ENCODE results near the gene WDR20. TPM values are rescaled to one million over a fixed set of nuclear protein-coding genes. Genes with fewer than 3 reads are reported as not detected.

The WDR20 gene
- total RNA-seq, 1 experiment from 2014 or later = 23.7 TPM

- peaks cover 30% of the 10 kb centered on the region for H3K36me3 ChIP-seq (ENCODE audit: low read depth, low read length)
- BruUV-seq (replicated peaks) = no TSS peak
- ATAC-seq (no peak), DNase-seq (no peak)
- no peaks in the 10 kb centered on the region for H3F3A ChIP-seq (ENCODE audit: low read length, unreplicated experiment)
- H3K27ac ChIP-seq (ENCODE audit: low read length) = no peak overlapping the region
- no peaks in the 10 kb centered on the region for H3K4me1 ChIP-seq (ENCODE audit: insufficient read depth, low read length)
- TF ChIP-seq EZH2 (IDR thresholded peaks at IDR 0.05; ENCODE audit: low read length, unreplicated experiment) (no peak), EZH2phosphoT487 (IDR thresholded peaks at IDR 0.05; ENCODE audit: borderline replicate concordance, low read length) (no peak), CTCF (conservative IDR thresholded peaks at IDR 0.05; ENCODE audit: low read depth, low read length) (no peak)
- no peaks in the 10 kb centered on the region for H3K9me3 ChIP-seq (ENCODE audit: low read length)
- H2AFZ ChIP-seq (ENCODE audit: low read length) = no peak overlapping the region
- ChIA-PET POLR2A (ENCODE audit: unreplicated experiment) (interaction anchor here (0.5 kb wide), 1 partner anchor 115 kb away, joined by 4 read pairs; no protein-coding TSS in a partner anchor), CTCF (no interaction called here)
- no peaks in the 10 kb centered on the region for H4K20me1 ChIP-seq (ENCODE audit: low read length)
- H3K4me3 ChIP-seq (ENCODE audit: low read length) = no peak overlapping the region
- no peak overlapping the region for H3K9ac ChIP-seq (ENCODE audit: low read length)
- H3K4me2 ChIP-seq (ENCODE audit: low read length) = no peak overlapping the region
- intact Hi-C loops (cut with micrococcal nuclease) = no loop called here
- no peaks in the 10 kb centered on the region for H3K27me3 ChIP-seq (ENCODE audit: low read length)
- H3K9me2 ChIP-seq (replicated peaks; ENCODE audit: low read length) = no peaks in the 10 kb centered on the region
- H3K79me2 ChIP-seq (ENCODE audit: low read length) = no peaks in the 10 kb centered on the region
Observed at GRCh38 chr14:102227184-102227964, 87.7 kb downstream of the WDR20 start.

- no peak overlapping the region for H3K9ac ChIP-seq (ENCODE audit: low read length)
- peaks cover 38% of the 10 kb centered on the region for H3K36me3 ChIP-seq (ENCODE audit: low read depth, low read length)
- CTCF ChIA-PET = interaction anchor here (0.5 kb wide), 1 partner anchor 88 kb away, joined by 4 read pairs; no protein-coding TSS in a partner anchor
Observed at GRCh38 chr14:102229071-102229738, 89.5 kb downstream of the WDR20 start.

More at GRCh38 chr14:102229071-102229738, 89.5 kb downstream of the WDR20 start:
- H3K4me1 ChIP-seq (ENCODE audit: insufficient read depth, low read length) = no peaks in the 10 kb centered on the region
- DNase-seq = no peak
- 0 out of 2 replicates have a peak, but pooled peaks cover 4% of the 10 kb centered on the region for H3K79me2 ChIP-seq (ENCODE audit: low read length)
- H3K9me3 ChIP-seq (ENCODE audit: low read length) = no peaks in the 10 kb centered on the region
- H4K20me1 ChIP-seq (ENCODE audit: low read length) = no peaks in the 10 kb centered on the region
- H3K27me3 ChIP-seq (ENCODE audit: low read length) = no peaks in the 10 kb centered on the region
- H3K4me3 ChIP-seq (ENCODE audit: low read length) = no peak overlapping the region
- BruUV-seq (replicated peaks) = no TSS peak
- intact Hi-C loops (cut with micrococcal nuclease) = no loop called here
- no peak overlapping the region for H2AFZ ChIP-seq (ENCODE audit: low read length)
- no peak overlapping the region for H3K27ac ChIP-seq (ENCODE audit: low read length)
- H3K9me2 ChIP-seq (replicated peaks; ENCODE audit: low read length) = no peaks in the 10 kb centered on the region
- no peak overlapping the region for H3K4me2 ChIP-seq (ENCODE audit: low read length)
- ATAC-seq = no peak
- TF ChIP-seq EZH2 (IDR thresholded peaks at IDR 0.05; ENCODE audit: low read length, unreplicated experiment) (no peak), CTCF (conservative IDR thresholded peaks at IDR 0.05; ENCODE audit: low read depth, low read length) (no peak), EZH2phosphoT487 (IDR thresholded peaks at IDR 0.05; ENCODE audit: borderline replicate concordance, low read length) (no peak)
- H3F3A ChIP-seq (ENCODE audit: low read length, unreplicated experiment) = no peaks in the 10 kb centered on the region
- POLR2A ChIA-PET (ENCODE audit: unreplicated experiment) = no interaction called here
